Astrocyte of the spinal cord (primary cell): ENCODE measurements around the gene INTS2.
"Not testable (repeated sequence)": the region's sequence is repeated elsewhere in the genome, so short reads cannot be mapped to it uniquely, and the experiment has no call there.

Experiments
- DNase-seq: peaks from one replicate; pipeline ENCODE4 v3.0.0; 2011; ENCODE audit warnings: low read depth, low spot score
- H3K4me3 ChIP-seq: 2 replicates; pipeline ENCODE4 v1.5.1; 2011; ENCODE audit warnings: low read depth, mild to moderate bottlenecking, low read length, moderate library complexity
- in situ Hi-C: cut with HindIII; loops from 2 replicates; pipeline ENCODE4 v1.10.0; 2017; ENCODE audit warnings: low sequenced_read_pairs
- TF ChIP-seq, protein P1 (sequence below): IDR thresholded peaks from 2 replicates; pipeline ENCODE4 v1.5.1; 2012; ENCODE audit warnings: low read depth, mild to moderate bottlenecking, low read length, inconsistent platforms

The INTS2 gene

GRCh38 chr17:61869138-61869537, 58.6 kb downstream of the INTS2 start:
- no peak for DNase-seq
- no peak overlapping the region for H3K4me3 ChIP-seq
- TF ChIP-seq, protein P1, sequence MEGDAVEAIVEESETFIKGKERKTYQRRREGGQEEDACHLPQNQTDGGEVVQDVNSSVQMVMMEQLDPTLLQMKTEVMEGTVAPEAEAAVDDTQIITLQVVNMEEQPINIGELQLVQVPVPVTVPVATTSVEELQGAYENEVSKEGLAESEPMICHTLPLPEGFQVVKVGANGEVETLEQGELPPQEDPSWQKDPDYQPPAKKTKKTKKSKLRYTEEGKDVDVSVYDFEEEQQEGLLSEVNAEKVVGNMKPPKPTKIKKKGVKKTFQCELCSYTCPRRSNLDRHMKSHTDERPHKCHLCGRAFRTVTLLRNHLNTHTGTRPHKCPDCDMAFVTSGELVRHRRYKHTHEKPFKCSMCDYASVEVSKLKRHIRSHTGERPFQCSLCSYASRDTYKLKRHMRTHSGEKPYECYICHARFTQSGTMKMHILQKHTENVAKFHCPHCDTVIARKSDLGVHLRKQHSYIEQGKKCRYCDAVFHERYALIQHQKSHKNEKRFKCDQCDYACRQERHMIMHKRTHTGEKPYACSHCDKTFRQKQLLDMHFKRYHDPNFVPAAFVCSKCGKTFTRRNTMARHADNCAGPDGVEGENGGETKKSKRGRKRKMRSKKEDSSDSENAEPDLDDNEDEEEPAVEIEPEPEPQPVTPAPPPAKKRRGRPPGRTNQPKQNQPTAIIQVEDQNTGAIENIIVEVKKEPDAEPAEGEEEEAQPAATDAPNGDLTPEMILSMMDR = no peak
- in situ Hi-C loops = no loop called here

DNA sequence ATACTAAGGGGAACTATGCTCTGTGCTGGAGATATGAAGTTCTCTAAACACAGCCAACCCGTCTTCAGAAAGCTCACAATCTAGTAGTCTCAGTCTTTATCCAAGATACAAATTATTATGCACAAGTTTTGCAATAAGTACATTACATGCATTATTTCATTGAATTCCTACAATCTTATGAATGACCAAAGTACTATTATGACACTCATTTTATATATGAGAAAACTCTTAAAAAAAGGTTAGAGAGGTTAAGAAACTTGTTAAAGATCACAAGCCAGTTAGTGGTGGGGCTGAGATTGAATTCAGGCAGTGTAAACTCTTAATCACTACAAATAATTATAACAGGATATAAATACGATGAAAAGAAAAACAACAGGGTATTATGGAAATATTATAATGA, 59.7 kb downstream of the INTS2 start:
- DNase-seq = no peak
- in situ Hi-C loops = no loop called here
- H3K4me3 ChIP-seq = no peak overlapping the region
- TF ChIP-seq, protein P1 = no peak

GRCh38 chr17:61867033-61867432, 60.7 kb downstream of the INTS2 start:
- no peak overlapping the region for H3K4me3 ChIP-seq
- TF ChIP-seq, protein P1 = no peak
- DNase-seq = no peak
- in situ Hi-C loops = no loop called here

GRCh38 chr17:61863801-61864126, 64.0 kb downstream of the INTS2 start:
- DNase-seq = no peak
- in situ Hi-C loops = no loop called here
- H3K4me3 ChIP-seq = peak overlapping the region; percentile 81
- TF ChIP-seq, protein P1 = no peak

GRCh38 chr17:61862975-61863800, 64.6 kb downstream of the INTS2 start, which contains the start of gene BRIP1:
BRIP1 (minus strand) TSS chr17:61863528; CDS start chr17:61861539, 1,989 bp downstream.
- in situ Hi-C loops = no loop called here
- peak within 1 kb of the TSS; percentile 81 for H3K4me3 ChIP-seq
- peak; percentile 96 for DNase-seq
- TF ChIP-seq, protein P1 = no peak

- DNase-seq = peak; percentile 51
- TF ChIP-seq, protein P1 = no peak
- in situ Hi-C loops = no loop called here
- peak overlapping the region; percentile 81 for H3K4me3 ChIP-seq
Observed at GRCh38 chr17:61862105-61862574, 65.6 kb downstream of the INTS2 start.

DNA sequence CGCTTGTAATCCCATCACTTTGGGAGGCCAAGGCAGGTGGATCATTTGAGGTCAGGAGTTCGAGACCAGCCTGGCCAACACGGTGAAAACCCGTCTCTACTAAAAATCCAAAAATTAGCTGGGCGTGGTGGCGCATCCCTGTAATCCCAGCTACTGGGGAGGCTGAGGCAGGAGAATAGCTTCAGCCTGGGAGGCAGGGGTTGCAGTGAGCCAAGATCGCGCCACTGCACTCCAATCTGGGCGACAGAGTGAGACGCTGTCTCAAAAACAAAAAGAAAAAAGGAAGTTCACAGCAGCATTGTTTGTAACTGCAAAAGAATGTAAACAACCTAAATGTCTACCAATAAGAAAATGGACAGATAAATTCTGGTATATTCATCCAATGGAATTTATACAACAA, 67.4 kb downstream of the INTS2 start:
- in situ Hi-C loops, H3K4me3 ChIP-seq, DNase-seq: not testable (repeated sequence)
